Measurements from ENCODE around the gene BRINP1. TPM values are rescaled to one million over a fixed set of nuclear protein-coding genes. Genes with fewer than 3 reads are reported as not detected.

The BRINP1 gene
- total and polyA plus RNA-seq, 7 donors = 0.03 to 0.20 (median 0.17) TPM; not detected in 4

GRCh38 chr9:119227422-119227821, 141.8 kb downstream of the BRINP1 start:
- 72 to 79% (median 75%) methylated on average over 3 of the region's 3 CpGs for WGBS, 3 donors
- intact Hi-C loops (cut with DNase I) = loop anchor here in 1 of 2 donors (5.0 kb wide), 1 partner anchor 45 kb away; no protein-coding TSS in a partner anchor
- Histone ChIP-seq H3K4me3 (no peak overlapping the region), H3K9me3 (no peaks in the 10 kb centered on the region), H3K36me3 (ENCODE audit: insufficient read depth in 1 of 2, low read depth in 1 of 2) (no peaks in the 10 kb centered on the region), H3K27me3 (ENCODE audit: insufficient read depth in 3 of 3, low read length in 2 of 3) (no peaks in the 10 kb centered on the region), H3K4me1 (no peaks in the 10 kb centered on the region), H3K27ac (no peak overlapping the region)
- DNase-seq (no peak), ATAC-seq (no peak)
- TF ChIP-seq CTCF (IDR thresholded peaks at IDR 0.05) = no peak

- ATAC-seq (no peak), DNase-seq (no peak)
- intact Hi-C loops (cut with DNase I) = no loop called here
- Histone ChIP-seq H3K9me3 (no peaks in the 10 kb centered on the region), H3K27ac (no peak overlapping the region), H3K4me1 (no peaks in the 10 kb centered on the region), H3K4me3 (no peak overlapping the region), H3K27me3 (ENCODE audit: insufficient read depth in 3 of 3, low read length in 2 of 3) (no peaks in the 10 kb centered on the region), H3K36me3 (ENCODE audit: insufficient read depth in 1 of 2, low read depth in 1 of 2) (no peaks in the 10 kb centered on the region)
- TF ChIP-seq CTCF (IDR thresholded peaks at IDR 0.05) = no peak
- WGBS, 3 donors = 31 to 45% (median 32%) methylated on average over 2 of the region's 2 CpGs
Observed at GRCh38 chr9:119224431-119224830, 144.8 kb downstream of the BRINP1 start.

- no peak overlapping the region for H3K4me3 ChIP-seq
- no peaks in the 10 kb centered on the region for H3K36me3 ChIP-seq (ENCODE audit: insufficient read depth in 1 of 2, low read depth in 1 of 2)
- intact Hi-C loops (cut with DNase I) = no loop called here
- no peak overlapping the region for H3K27ac ChIP-seq
- no peak for DNase-seq
- no peaks in the 10 kb centered on the region for H3K4me1 ChIP-seq
- no peak for TF ChIP-seq CTCF (IDR thresholded peaks at IDR 0.05)
- WGBS, 3 donors = 71 to 77% (median 75%) methylated on average over 4 of the region's 4 CpGs
- no peaks in the 10 kb centered on the region for H3K9me3 ChIP-seq
- ATAC-seq = no peak
- H3K27me3 ChIP-seq (ENCODE audit: insufficient read depth in 3 of 3, low read length in 2 of 3) = no peaks in the 10 kb centered on the region
Observed at GRCh38 chr9:119221276-119221675, 148.0 kb downstream of the BRINP1 start.

- no peak for DNase-seq
Observed at GRCh38 chr9:119218293-119218692, 150.9 kb downstream of the BRINP1 start.

More at GRCh38 chr9:119218293-119218692, 150.9 kb downstream of the BRINP1 start:
- Histone ChIP-seq H3K9me3 (no peaks in the 10 kb centered on the region), H3K36me3 (ENCODE audit: insufficient read depth in 1 of 2, low read depth in 1 of 2) (no peaks in the 10 kb centered on the region), H3K4me1 (no peaks in the 10 kb centered on the region), H3K4me3 (no peak overlapping the region), H3K27ac (no peak overlapping the region), H3K27me3 (ENCODE audit: insufficient read depth in 3 of 3, low read length in 2 of 3) (no peaks in the 10 kb centered on the region)
- WGBS, 3 donors = 62 to 76% (median 64%) methylated on average over 7 of the region's 7 CpGs
- intact Hi-C loops (cut with DNase I) = loop anchor here in 1 of 2 donors (10.0 kb wide), 1 partner anchor 63 kb away; no protein-coding TSS in a partner anchor
- ATAC-seq = no peak
- TF ChIP-seq CTCF (IDR thresholded peaks at IDR 0.05) = no peak

All from psoas muscle (tissue), 8 donors.